GM12878 (cell line): Measurements from ENCODE around the gene HUS1B. TPM values are rescaled to one million over a fixed set of nuclear protein-coding genes. Genes with fewer than 3 reads are reported as not detected.

Experiments used
- ATAC-seq: fragments of 200-7000 bp; cut with Tn5 transposase; 3 replicates; pipeline ENCODE4 v1.9.1; 2020; ENCODE audit warnings: mild to moderate bottlenecking, moderate library complexity
- BruUV-seq: library from RNA; stranded (reverse); fragments of 400-500 nt; replicated peaks from 2 replicates; lab custom pipeline; 2021; lab: Mats Ljungman, UMichigan
- CTCF ChIA-PET: fragments of 300-600 bp; sonication (Branson Sonifier 250); formaldehyde crosslinking; extraction: SDS; loops from one replicate; lab custom pipeline; 2021; ENCODE audit warnings: inconsistent platforms; lab: Yijun Ruan, JAX
- POLR2A ChIA-PET: fragments of 350-600 bp; formaldehyde crosslinking; extraction: SDS; loops from one replicate; lab custom pipeline; 2021; ENCODE audit warnings: inconsistent platforms; lab: Charles Lee
- RAD21 ChIA-PET: fragments of 300-600 bp; sonication (Branson Sonifier 250); formaldehyde crosslinking; loops from one replicate; lab custom pipeline; 2023; ENCODE audit warnings: antibody characterized with exemption; ENCODE audit not compliant: unreplicated experiment; lab: Charles Lee
- SMC1A ChIA-PET: fragments of 300-600 bp; sonication (Branson Sonifier 250); formaldehyde crosslinking; loops from one replicate; lab custom pipeline; 2023; ENCODE audit not compliant: unreplicated experiment, uncharacterized antibody; lab: Charles Lee
- DNase-seq: peaks from one replicate; pipeline ENCODE4 v3.0.0-alpha.2; 2011; ENCODE audit warnings: low read depth, low spot score
- FAIRE-seq: peaks from 3 replicates; lab custom pipeline; 2011; peaks lifted over from hg19 to GRCh38; lab: Jason Lieb, UNC
- H2AFZ ChIP-seq: 2 replicates; pipeline ENCODE4 v1.6.0; 2011; ENCODE audit warnings: low read depth, low read length, control low read depth; ENCODE audit not compliant: control insufficient read depth
- H3K27ac ChIP-seq: 2 replicates; pipeline ENCODE4 v1.5.1; 2011; ENCODE audit warnings: control low read depth; ENCODE audit not compliant: control insufficient read depth, insufficient read depth
- H3K27me3 ChIP-seq, 2 experiments: replicated peaks in 1 of 2; 2 replicates each; pipeline versions ENCODE4 v1.6.0 to v1.6.1; 2011; ENCODE audit warnings: low read length in 1 of 2; ENCODE audit not compliant: control insufficient read depth in 2 of 2, insufficient read depth in 2 of 2
- H3K36me3 ChIP-seq, 2 experiments: 2 replicates each; pipeline ENCODE4 v1.5.1; 2011; ENCODE audit warnings: low read length in 1 of 2; ENCODE audit not compliant: control insufficient read depth in 2 of 2, insufficient read depth in 2 of 2
- H3K4me1 ChIP-seq: 2 replicates; pipeline ENCODE4 v1.6.1; 2011; ENCODE audit warnings: mild to moderate bottlenecking, low read length, moderate library complexity, mixed read lengths; ENCODE audit not compliant: control insufficient read depth, insufficient read depth
- H3K4me2 ChIP-seq: 2 replicates; pipeline ENCODE4 v1.6.0; 2011; ENCODE audit warnings: control low read depth; ENCODE audit not compliant: control insufficient read depth, insufficient read depth
- H3K4me3 ChIP-seq: fragments of 200-600 bp; sonication (generic); 2 replicates; pipeline ENCODE4 v1.5.1; 2016
- H3K79me2 ChIP-seq: 2 replicates; pipeline ENCODE4 v1.6.0; 2011; ENCODE audit warnings: low read length; ENCODE audit not compliant: control insufficient read depth, insufficient read depth
- H3K9ac ChIP-seq: 2 replicates; pipeline ENCODE4 v1.8.0; 2011; ENCODE audit warnings: low read length, control low read depth, mixed read lengths; ENCODE audit not compliant: control insufficient read depth, insufficient read depth
- H3K9me3 ChIP-seq: replicated peaks from 3 replicates; pipeline ENCODE4 v1.5.1; 2011; ENCODE audit warnings: mild to moderate bottlenecking, low read length; ENCODE audit not compliant: control insufficient read depth, insufficient read depth
- H4K20me1 ChIP-seq: 2 replicates; pipeline ENCODE4 v1.6.0; 2011; ENCODE audit not compliant: control insufficient read depth, insufficient read depth
- BACH1 ChIP-seq: fragments of 450-650 bp; IDR thresholded peaks from 2 replicates; pipeline ENCODE4 v1.6.1; 2017; ENCODE audit warnings: mild to moderate bottlenecking, borderline replicate concordance
- CREM ChIP-seq: IDR thresholded peaks from 2 replicates; pipeline ENCODE4 v1.6.1; 2014; ENCODE audit warnings: antibody characterized with exemption, low read depth
- CTCF ChIP-seq, 3 experiments: IDR thresholded peaks in 2 of 3; conservative IDR thresholded peaks in 1 of 3; 2 replicates each; pipeline ENCODE4 v1.5.1; 2011; ENCODE audit warnings: low read depth in 3 of 3, low read length in 3 of 3, mild to moderate bottlenecking in 3 of 3, control low read depth in 2 of 3, moderate library complexity in 2 of 3, inconsistent platforms in 1 of 3, mixed read lengths in 1 of 3; ENCODE audit not compliant: control insufficient read depth in 2 of 3, insufficient read depth in 1 of 3; ENCODE audit errors: extremely low read depth in 1 of 3
- EED ChIP-seq: sonication (generic); IDR thresholded peaks from 2 replicates; pipeline ENCODE4 v1.6.1; 2016; ENCODE audit warnings: antibody characterized with exemption, low read depth
- HCFC1 ChIP-seq: fragments of 150-350 bp; IDR thresholded peaks from 2 replicates; pipeline ENCODE4 v1.6.1; 2014; ENCODE audit warnings: low read length
- LARP7 ChIP-seq: fragments of 450-650 bp; IDR thresholded peaks from 2 replicates; pipeline ENCODE4 v1.6.1; 2017; ENCODE audit warnings: mild to moderate bottlenecking
- MYC ChIP-seq: IDR thresholded peaks from 2 replicates; pipeline ENCODE4 v1.6.1; 2011; ENCODE audit warnings: mild to moderate bottlenecking, low read length, moderate library complexity, inconsistent platforms; ENCODE audit not compliant: insufficient read depth, insufficient replicate concordance, insufficient read length, severe bottlenecking
- RB1 ChIP-seq: fragments of 450-650 bp; formaldehyde crosslinking; IDR thresholded peaks from 2 replicates; pipeline ENCODE4 v1.6.1; 2017; ENCODE audit warnings: mild to moderate bottlenecking, borderline replicate concordance
- RFX5 ChIP-seq: IDR thresholded peaks from 2 replicates; pipeline ENCODE4 v1.6.1; 2011; ENCODE audit warnings: low read depth, low read length, improper control_type of control experiment
- SMARCA5 ChIP-seq: fragments of 450-650 bp; IDR thresholded peaks from 2 replicates; pipeline ENCODE4 v1.6.1; 2017; ENCODE audit warnings: mild to moderate bottlenecking
- TBL1XR1 ChIP-seq: IDR thresholded peaks from 2 replicates; pipeline ENCODE4 v1.6.1; 2012; ENCODE audit warnings: low read depth, low read length, improper control_type of control experiment
- WGBS: methylation state at CpG from one replicate; pipeline ENCODE4 v1.1.6; 2016; ENCODE audit warnings: low lambda C conversion rate; ENCODE audit not compliant: insufficient replicate concordance, insufficient coverage; ENCODE audit errors: missing lambda C conversion rate; 5-methylcytosine and 5-hydroxymethylcytosine counted together
- in situ Hi-C: fragments of 300-500 bp; cut with MboI; formaldehyde crosslinking; loops from 9 replicates; pipeline ENCODE4 v1.14.3; 2018; ENCODE audit warnings: mixed read lengths
- intact Hi-C: fragments of 100-400 bp; cut with micrococcal nuclease; formaldehyde crosslinking; loops from one replicate; pipeline ENCODE4 v1.14.2; 2022; ENCODE audit not compliant: unreplicated experiment
- polyA plus RNA-seq, 11 experiments: library from polyadenylated mRNA; depleted of rRNA in 4 of 11; unstranded in 6 of 11; stranded (reverse) in 5 of 11; fragments of >200 nt; fragmentation: Nextera tagmentation in 4 of 11; fragmentation: Illumina TruSeq in 1 of 11; extraction: Ambion mirVana in 4 of 11; extraction: Trizol in 1 of 11; gene quantifications; 1 replicate in 1 of 11; 2 replicates in 10 of 11; pipeline versions ENCODE4 v1.2.1 to v1.2.3, GENCODE V29; 2011 to 2016; ENCODE audit warnings: inconsistent platforms in 2 of 11, missing spikeins in 2 of 11, low read depth in 1 of 11
- total RNA-seq, 4 experiments: library from RNA; depleted of rRNA in 3 of 4; stranded (reverse); fragments of >200 nt in 3 of 4; fragmentation: Illumina TruSeq in 1 of 4; extraction: Trizol in 1 of 4; gene quantifications; 2 replicates each; pipeline versions ENCODE4 v1.2.1 to v1.2.3, GENCODE V29; 2013 to 2021

Gene HUS1B
- total and polyA plus RNA-seq, 10 of the 15 experiments (the other 5 are each of a cell fraction or from before 2014, with no cell fraction given): 0.11 to 1.3 (median 0.68) TPM; not detected in 3

DNA sequence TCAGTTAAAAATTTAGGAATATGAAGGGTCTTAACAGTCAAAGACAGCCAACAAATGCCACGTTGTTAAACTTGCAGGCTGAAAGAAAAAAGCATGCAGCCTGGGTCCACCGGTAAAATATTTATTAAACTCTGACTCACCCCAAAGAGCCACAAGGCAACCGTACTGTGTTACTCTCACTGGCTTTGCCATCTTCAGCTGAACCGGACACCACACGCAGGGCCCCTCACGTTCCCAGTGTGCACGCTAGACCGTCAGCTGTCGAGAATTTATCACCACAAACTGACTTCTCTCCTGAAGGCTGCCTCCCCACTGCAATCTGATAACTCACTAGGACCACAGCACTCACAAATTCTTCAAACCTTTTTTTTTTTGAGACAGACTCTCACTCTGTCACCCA, 30.7 kb downstream of the HUS1B start:
- intact Hi-C loops (no loop called here), in situ Hi-C loops (no loop called here)
- RAD21 ChIA-PET: no interaction called here
- Histone ChIP-seq H3K4me3 (no peak overlapping the region), H3K27ac (no peak overlapping the region), H4K20me1 (no peaks in the 10 kb centered on the region), H3K9ac (no peak overlapping the region), H3K9me3 (no peaks in the 10 kb centered on the region), H3K27me3 (no peaks in the 10 kb centered on the region), H3K79me2 (no peaks in the 10 kb centered on the region; the same call in 1 of the 2 replicates), H3K4me1 (peaks cover 8% of the 10 kb centered on the region; the same call in 1 of the 2 replicates), H2AFZ (no peak overlapping the region)
- 91% methylated on average over 9 of the region's 9 CpGs for WGBS
- no peak for DNase-seq
- no peak for FAIRE-seq
- BruUV-seq: no TSS peak
- TF ChIP-seq RFX5: no peak
- no peak for TF ChIP-seq EED
- TF ChIP-seq TBL1XR1: no peak
- TF ChIP-seq HCFC1: no peak
- TF ChIP-seq LARP7: no peak
- TF ChIP-seq, all 136 proteins: peak for 0
- peaks cover 3% of the 10 kb centered on the region in 2 experiments; a peak in 3 of 4 replicates for H3K36me3 ChIP-seq
- SMC1A ChIA-PET: interaction anchor here (2.0 kb wide), 1 partner anchor 19 kb away, joined by 4 read pairs; no protein-coding TSS in a partner anchor
- H3K4me2 ChIP-seq: no peak overlapping the region
- no peak for ATAC-seq
- CTCF ChIA-PET: no interaction called here
- POLR2A ChIA-PET: no interaction called here

DNA sequence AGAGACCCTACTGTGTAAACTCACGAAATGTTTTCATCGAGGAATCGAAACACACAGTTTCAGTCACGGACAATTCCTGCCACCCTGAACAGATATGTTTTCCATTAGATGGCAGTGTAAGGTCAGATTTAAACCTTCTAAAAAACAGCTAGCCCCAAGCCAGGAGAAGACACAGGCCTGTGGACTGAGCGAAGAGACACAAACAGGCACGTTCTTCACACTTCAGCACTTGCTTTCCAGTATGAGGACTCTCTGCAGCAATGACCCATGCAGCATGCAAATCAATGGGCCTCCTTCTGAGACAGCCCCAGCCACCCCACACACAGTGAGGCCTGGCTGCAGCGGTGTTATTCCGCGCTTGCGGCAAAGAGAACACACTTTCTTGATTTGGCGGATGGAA, 31.9 kb downstream of the HUS1B start:
- H4K20me1 ChIP-seq: no peaks in the 10 kb centered on the region
- H3K27me3 ChIP-seq: no peaks in the 10 kb centered on the region
- DNase-seq: peak; percentile 36
- CTCF ChIA-PET: interaction anchor here (1.0 kb wide), 1 partner anchor 97 kb away, joined by 3 read pairs; no protein-coding TSS in a partner anchor
- SMC1A ChIA-PET: interaction anchor here (1.0 to 2.0 kb wide), 2 partner anchors 18 to 97 kb away, joined by 3 to 4 read pairs; no protein-coding TSS in a partner anchor
- H3K79me2 ChIP-seq: no peaks in the 10 kb centered on the region; the same call in 1 of the 2 replicates
- no TSS peak for BruUV-seq
- no peak for FAIRE-seq
- H3K4me1 ChIP-seq: peaks cover 8% of the 10 kb centered on the region; the same call in 1 of the 2 replicates
- peaks cover 0 to 3% of the 10 kb centered on the region in 2 experiments; a peak in 3 of 4 replicates for H3K36me3 ChIP-seq
- no peak overlapping the region for H3K27ac ChIP-seq
- intact Hi-C loops: no loop called here
- no peaks in the 10 kb centered on the region for H3K9me3 ChIP-seq
- POLR2A ChIA-PET: no interaction called here
- no peak overlapping the region for H2AFZ ChIP-seq
- H3K4me2 ChIP-seq: no peak overlapping the region
- no peak for ATAC-seq
- no peak overlapping the region for H3K9ac ChIP-seq
- H3K4me3 ChIP-seq: no peak overlapping the region
- peak in 1 of 3 experiments; percentile 22; a peak in 2 of 6 replicates for TF ChIP-seq CTCF (IDR thresholded peaks at IDR 0.05 in 2 of 3, conservative IDR thresholded peaks at IDR 0.05 in 1 of 3; ENCODE audit: control insufficient read depth in 2 of 3, extremely low read depth in 1 of 3, insufficient read depth in 1 of 3, low read depth in 3 of 3, low read length in 3 of 3)
- no peak for TF ChIP-seq MYC
- TF ChIP-seq CREM: no peak
- no peak for TF ChIP-seq BACH1
- TF ChIP-seq RB1: no peak
- TF ChIP-seq SMARCA5: no peak
- RAD21 ChIA-PET: no interaction called here
- in situ Hi-C loops: no loop called here
- 4% methylated on average over 11 of the region's 11 CpGs for WGBS
